GM18511 (cell line): ENCODE data around the gene SAMD8.
"Not testable (repeated sequence)": the region's sequence is repeated elsewhere in the genome, so short reads cannot be mapped to it uniquely, and the experiment has no call there.

ENCODE experiments used
- ATAC-seq: cut with Tn5 transposase; IDR thresholded peaks from one replicate; pipeline ENCODE4 v1.9.1; 2021; ENCODE audit warnings: mild to moderate bottlenecking, moderate library complexity; ENCODE audit not compliant: unreplicated experiment

The SAMD8 gene

DNA sequence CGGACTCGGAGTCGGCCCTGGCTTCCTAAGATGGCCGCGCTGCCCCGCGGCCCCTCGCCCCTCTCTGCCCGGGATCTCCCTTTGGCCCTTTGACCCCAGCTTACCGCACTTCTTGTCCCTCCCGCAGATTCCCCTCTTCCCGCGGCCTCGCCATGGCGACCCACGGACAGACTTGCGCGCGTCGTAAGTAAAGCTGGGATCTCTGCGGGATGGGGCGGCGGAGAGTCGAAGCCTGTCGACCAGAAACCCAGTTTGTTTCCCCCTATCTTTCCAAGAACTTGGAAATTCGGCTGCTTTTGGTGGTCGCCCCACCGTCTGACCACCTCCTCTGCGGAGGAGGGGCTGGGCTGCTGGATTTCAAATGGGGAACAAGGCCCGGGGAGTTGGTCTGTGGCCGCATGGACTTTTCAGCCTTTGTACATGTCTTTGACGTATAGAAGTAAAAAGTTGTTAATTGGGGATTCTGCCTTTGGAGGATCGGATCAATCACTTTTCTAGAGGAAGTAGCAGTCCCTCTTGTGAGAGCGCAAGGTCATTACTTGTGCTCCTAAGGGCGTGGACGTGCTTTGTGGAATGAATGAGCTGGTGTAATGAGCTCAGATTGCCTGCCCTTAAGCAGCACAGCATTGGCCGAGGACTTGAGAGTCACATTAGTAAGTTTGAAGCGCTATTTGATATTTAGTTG is 99.7 kb downstream of the SAMD8 start:
- no peak for ATAC-seq

DNA sequence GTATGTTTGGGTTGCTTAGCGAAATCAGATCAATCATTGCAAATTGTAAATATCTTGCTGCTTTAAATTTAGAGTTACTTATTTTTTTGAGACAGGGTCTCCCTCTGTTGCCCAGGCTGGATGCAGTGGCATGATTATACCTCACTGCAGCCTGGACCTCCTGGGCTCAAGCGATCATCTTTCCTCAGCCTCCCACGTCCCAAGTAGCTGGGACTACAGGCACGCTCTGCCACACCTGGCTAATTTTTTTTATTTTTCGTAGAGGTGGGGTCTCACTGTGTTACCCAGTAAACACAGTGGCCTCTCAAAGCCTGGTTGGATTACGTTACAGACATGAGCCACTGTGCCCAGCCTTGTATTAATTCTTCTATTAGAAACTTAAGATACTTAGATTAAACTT is 100.9 kb downstream of the SAMD8 start:
- ATAC-seq = no peak

DNA sequence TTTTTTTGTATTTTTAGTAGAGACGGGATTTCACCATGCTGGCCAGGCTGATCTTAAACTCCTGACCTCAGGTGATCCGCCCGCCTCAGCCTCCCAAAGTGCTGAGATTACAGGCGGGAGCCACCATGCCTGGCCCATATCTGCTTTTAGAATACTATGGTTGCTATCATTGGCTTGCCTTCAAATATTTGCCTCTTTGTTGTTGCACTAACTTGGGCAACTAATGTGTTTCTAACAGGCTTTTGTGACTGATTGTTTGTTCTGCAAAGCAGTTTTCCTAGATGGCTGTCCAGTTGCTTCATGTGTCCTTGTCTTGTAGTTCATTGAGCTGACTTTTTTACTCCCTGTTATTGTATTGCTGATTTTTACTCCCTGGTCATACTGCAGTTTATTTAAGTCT is 108.8 kb downstream of the SAMD8 start:
- no peak for ATAC-seq

DNA sequence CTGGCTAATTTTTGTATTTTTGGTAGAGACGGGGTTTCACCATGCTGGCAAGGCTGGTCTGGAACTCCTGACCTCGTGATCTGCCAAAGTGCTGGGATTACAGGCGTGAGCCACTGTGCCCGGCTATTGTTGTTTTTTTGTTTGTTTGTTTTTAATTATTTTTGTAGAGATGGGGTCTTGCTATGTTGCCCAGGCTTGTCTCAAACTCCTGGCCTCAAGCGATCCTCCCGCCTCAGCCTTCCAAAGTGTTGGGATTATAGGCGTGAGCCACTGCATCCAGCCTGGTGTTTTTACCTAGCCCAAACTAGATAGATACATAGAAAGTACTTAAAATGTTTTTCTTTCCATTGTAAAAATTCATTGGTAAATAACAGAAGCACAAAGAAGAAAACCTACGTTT is 110.0 kb downstream of the SAMD8 start:
- not testable (repeated sequence) for ATAC-seq

DNA sequence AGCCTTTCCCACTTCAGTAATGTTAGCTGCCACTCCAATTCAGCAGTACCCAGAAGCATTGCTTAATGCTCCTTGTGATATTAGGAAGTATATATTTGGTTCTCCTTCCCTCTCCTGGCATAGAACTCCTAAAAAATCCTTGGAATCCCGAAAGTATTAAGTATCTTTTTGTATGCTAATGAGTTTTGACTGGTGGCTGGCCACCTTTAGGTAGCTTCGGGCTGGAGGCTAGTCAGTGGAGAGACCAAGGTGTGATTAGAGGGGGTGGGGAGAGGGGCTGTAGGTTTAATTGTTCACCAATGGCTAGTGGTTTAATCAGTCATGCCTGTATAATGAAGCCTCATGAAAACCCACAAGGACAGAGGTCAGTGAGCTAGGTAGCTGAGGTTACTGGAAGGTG is 112.1 kb downstream of the SAMD8 start:
- ATAC-seq = no peak

DNA sequence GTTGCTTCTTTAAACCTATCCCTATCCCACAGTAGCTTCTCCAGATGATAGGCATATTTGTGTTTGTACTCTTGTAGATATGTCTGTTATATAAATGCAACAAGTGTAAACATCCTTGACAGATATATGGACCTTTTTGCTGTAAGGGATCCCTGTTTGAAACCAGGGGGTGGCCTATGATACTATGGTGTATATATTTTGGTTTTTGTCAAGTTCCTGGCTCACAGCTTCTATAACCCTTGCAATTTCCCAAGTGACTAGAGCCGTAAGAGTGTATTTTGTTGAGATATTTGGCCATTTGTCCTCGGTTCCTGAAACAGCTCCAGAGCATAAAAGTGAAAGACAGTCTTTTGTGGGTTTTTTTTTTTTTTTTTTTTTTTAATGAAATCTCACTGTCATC is 114.6 kb downstream of the SAMD8 start:
- no peak for ATAC-seq

DNA sequence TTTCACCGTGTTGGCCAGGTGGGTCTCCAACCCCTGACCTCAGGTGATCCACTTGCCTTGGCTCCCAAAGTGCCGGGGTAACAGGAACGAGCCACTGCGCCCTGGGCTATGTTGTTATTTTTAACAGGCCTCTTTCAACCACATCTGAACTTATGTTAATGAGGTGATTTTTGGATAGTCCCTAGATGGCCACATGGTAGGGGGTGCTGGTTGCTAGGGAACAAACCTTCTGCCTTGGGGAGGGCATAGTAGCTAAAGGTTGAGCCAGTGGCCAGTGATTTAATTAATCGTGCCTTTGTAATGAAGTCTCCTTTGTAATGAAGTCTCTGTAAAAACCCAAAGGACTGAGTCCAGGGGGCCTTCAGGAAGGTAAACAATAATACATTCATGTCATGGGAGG is 115.2 kb downstream of the SAMD8 start:
- ATAC-seq = no peak

DNA sequence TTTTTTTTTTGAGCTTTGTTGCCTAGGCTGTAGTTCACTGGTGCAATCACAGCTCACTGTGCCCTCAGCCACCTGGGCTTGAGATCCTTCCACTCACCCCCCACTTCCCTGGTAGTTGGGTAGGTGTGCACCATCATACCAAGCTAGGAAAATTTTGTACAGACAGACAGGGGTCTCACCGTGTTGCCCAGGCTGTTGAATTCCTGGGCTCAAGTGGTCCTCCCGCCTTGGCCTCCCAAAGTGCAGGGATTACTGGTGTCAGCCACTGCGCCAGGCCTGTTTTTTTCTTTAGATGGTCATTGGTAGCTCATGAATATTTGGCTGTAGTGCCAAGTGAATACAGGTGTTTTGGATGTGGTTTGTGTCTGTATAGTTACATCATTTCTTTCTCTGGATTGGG is 116.8 kb downstream of the SAMD8 start:
- ATAC-seq = no peak

DNA sequence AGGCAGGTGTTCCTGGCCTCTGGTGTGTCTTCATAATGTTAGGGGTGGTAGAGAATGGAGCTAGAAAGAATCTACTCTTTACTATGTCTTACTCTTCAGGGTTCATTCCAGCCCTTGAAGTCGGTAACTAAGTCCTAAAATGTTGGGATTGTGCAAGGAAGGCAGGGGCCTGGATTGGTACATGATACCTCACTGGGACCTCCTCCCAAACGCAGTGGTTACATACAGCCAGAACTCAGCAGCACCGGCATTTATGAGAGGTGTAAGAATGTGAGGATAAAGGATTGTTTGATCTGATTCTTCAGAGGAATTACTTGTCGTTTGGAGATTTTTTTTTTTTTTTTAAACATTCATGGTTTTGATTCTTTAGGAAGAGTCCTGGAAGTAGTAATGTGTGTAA is 117.4 kb downstream of the SAMD8 start:
- no peak for ATAC-seq

DNA sequence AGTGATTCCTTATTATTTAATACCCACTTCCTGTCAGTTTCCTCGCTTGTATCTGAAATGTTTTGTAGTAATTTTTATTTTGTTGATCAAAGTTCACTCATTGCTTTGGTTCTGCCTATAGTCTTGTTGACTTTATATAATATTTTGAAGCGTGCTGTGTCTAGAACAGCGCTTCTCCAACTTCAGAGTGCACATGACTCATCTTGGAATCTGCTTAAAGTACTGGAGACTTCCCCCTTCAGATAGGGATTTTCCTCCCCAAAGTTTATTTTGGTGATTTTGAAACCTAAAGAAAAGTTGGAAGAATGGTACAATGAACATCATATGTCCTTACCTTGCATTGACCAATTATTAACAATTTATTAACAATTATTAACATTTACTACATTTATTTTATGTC is 118.5 kb downstream of the SAMD8 start:
- ATAC-seq = no peak

DNA sequence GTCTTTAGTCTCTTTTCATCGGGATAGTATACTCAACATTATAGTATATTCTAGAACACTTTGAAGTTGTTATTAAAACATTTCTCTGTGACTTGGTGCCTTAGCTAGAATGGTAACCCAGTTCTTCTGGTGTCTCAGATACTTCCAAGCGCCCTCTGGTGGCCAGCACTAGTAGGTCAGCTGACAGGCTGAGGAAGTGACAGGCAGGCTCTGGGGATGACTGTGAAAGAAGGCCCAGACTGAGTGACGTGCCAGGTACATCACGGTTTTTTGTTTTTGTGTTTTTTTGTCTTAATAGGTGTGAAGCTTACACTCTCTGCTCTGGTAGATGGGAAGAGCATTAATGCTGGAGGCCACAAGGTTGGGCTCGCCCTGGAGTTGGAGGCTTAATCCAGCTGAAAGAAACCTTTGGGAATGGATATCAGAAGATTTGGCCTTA is 119.2 kb downstream of the SAMD8 start:
- ATAC-seq = peak; percentile 37
